Measurements from ENCODE around the gene CYSLTR2.

DNA sequence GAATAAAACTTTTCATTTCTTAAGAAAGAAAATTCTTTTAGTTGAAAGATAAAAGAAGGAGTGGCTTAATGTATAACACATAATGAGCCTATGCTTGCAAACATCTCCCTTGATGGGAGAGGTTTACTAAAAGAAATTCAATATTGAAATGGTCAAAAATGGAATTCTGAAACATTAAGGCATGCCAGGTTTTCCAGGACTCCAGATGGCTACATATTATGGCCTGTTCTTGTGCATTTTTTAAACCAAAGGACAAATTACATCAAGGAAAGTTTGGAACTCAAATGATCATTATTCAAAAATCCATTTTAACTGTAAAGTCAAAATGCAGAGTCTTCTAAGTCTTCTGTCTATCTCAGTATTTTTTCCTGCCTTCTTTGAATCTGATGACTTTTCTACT, 19.1 kb upstream of the CYSLTR2 start:
- TF ChIP-seq, protein P1, sequence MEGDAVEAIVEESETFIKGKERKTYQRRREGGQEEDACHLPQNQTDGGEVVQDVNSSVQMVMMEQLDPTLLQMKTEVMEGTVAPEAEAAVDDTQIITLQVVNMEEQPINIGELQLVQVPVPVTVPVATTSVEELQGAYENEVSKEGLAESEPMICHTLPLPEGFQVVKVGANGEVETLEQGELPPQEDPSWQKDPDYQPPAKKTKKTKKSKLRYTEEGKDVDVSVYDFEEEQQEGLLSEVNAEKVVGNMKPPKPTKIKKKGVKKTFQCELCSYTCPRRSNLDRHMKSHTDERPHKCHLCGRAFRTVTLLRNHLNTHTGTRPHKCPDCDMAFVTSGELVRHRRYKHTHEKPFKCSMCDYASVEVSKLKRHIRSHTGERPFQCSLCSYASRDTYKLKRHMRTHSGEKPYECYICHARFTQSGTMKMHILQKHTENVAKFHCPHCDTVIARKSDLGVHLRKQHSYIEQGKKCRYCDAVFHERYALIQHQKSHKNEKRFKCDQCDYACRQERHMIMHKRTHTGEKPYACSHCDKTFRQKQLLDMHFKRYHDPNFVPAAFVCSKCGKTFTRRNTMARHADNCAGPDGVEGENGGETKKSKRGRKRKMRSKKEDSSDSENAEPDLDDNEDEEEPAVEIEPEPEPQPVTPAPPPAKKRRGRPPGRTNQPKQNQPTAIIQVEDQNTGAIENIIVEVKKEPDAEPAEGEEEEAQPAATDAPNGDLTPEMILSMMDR (IDR thresholded peaks at IDR 0.05 in 8 of 11, conservative IDR thresholded peaks at IDR 0.05 in 3 of 11): no peak
- TF ChIP-seq POLR2A (IDR thresholded peaks at IDR 0.05) (no peak), POLR2AphosphoS5 (IDR thresholded peaks at IDR 0.05) (no peak)
